Mesenchymal stem cell (in vitro differentiated cells and primary cell): Measurements from ENCODE around the gene HMGCL.

ENCODE experiments used
- DNase-seq: peaks from one replicate; pipeline ENCODE4 v3.0.0-alpha.2; 2013
- H2AFZ ChIP-seq: one replicate; pipeline ENCODE4 v1.6.1; 2013; ENCODE audit warnings: low read depth, mild to moderate bottlenecking, control low read depth, inconsistent platforms, low read length, moderate library complexity
- H2AK5ac ChIP-seq: 2 replicates; pipeline ENCODE4 v1.6.1; 2013; ENCODE audit warnings: low read length, moderate library complexity, mild to moderate bottlenecking, inconsistent platforms; ENCODE audit not compliant: severe bottlenecking
- H2BK120ac ChIP-seq: one replicate; pipeline ENCODE4 v1.6.1; 2013; ENCODE audit warnings: low read depth, mild to moderate bottlenecking, inconsistent platforms, low read length, moderate library complexity
- H2BK12ac ChIP-seq, 2 experiments: one replicate each; pipeline ENCODE4 v1.6.1; 2013; ENCODE audit warnings: inconsistent platforms in 2 of 2, low read length in 2 of 2, mild to moderate bottlenecking in 2 of 2, moderate library complexity in 2 of 2, control low read depth in 1 of 2
- H2BK15ac ChIP-seq: one replicate; pipeline ENCODE4 v1.6.1; 2013; ENCODE audit warnings: mild to moderate bottlenecking, low read depth, inconsistent platforms; ENCODE audit not compliant: poor library complexity, severe bottlenecking
- H2BK5ac ChIP-seq: 2 replicates; pipeline ENCODE4 v1.6.1; 2013; ENCODE audit warnings: low read depth, mild to moderate bottlenecking, low read length, control low read depth, inconsistent platforms; ENCODE audit not compliant: poor library complexity, severe bottlenecking
- H3K14ac ChIP-seq, 2 experiments: one replicate each; pipeline ENCODE4 v1.6.1; 2013; ENCODE audit warnings: inconsistent platforms in 2 of 2, low read length in 2 of 2, control low read depth in 1 of 2, mild to moderate bottlenecking in 1 of 2, moderate library complexity in 1 of 2
- H3K18ac ChIP-seq, 2 experiments: one replicate each; pipeline ENCODE4 v1.6.1; 2013; ENCODE audit warnings: inconsistent platforms in 2 of 2, low read length in 2 of 2, control low read depth in 1 of 2, low read depth in 1 of 2, mild to moderate bottlenecking in 1 of 2
- H3K23ac ChIP-seq, 2 experiments: one replicate each; pipeline ENCODE4 v1.6.1; 2013; ENCODE audit warnings: inconsistent platforms in 2 of 2, low read length in 2 of 2, mild to moderate bottlenecking in 2 of 2, moderate library complexity in 2 of 2, control low read depth in 1 of 2
- H3K27ac ChIP-seq: 2 replicates; pipeline ENCODE4 v1.5.1; 2013; ENCODE audit warnings: mild to moderate bottlenecking, moderate library complexity, low read length, control low read depth, inconsistent platforms; ENCODE audit not compliant: poor library complexity, severe bottlenecking
- H3K27me3 ChIP-seq, 2 experiments: 2 replicates each; pipeline versions ENCODE4 v1.6.1 to v1.7.0; 2013; ENCODE audit warnings: low read length in 2 of 2, mild to moderate bottlenecking in 2 of 2, moderate library complexity in 2 of 2, control low read depth in 1 of 2, inconsistent platforms in 1 of 2; ENCODE audit not compliant: control insufficient read depth in 1 of 2, insufficient read depth in 1 of 2
- H3K36me3 ChIP-seq, 2 experiments: 2 replicates each; pipeline versions ENCODE4 v1.6.1 to v1.7.0; 2013; ENCODE audit warnings: low read length in 2 of 2, control low read depth in 1 of 2, inconsistent platforms in 1 of 2, low read depth in 1 of 2, mild to moderate bottlenecking in 1 of 2; ENCODE audit not compliant: insufficient read depth in 2 of 2, control insufficient read depth in 1 of 2
- H3K4ac ChIP-seq, 2 experiments: one replicate each; pipeline ENCODE4 v1.6.1; 2013; ENCODE audit warnings: inconsistent platforms in 2 of 2, low read length in 2 of 2, mild to moderate bottlenecking in 2 of 2, moderate library complexity in 2 of 2, control low read depth in 1 of 2, low read depth in 1 of 2
- H3K4me1 ChIP-seq: 2 replicates; pipeline ENCODE4 v1.6.1; 2013; ENCODE audit warnings: low read depth, low read length, control low read depth; ENCODE audit not compliant: control insufficient read depth, insufficient read depth
- H3K4me2 ChIP-seq: 2 replicates; pipeline ENCODE4 v1.6.1; 2013; ENCODE audit warnings: low read length, mild to moderate bottlenecking, inconsistent platforms; ENCODE audit not compliant: poor library complexity, severe bottlenecking
- H3K4me3 ChIP-seq, 2 experiments: 2 replicates each; pipeline versions ENCODE4 v1.5.1 to v1.7.0; 2013; ENCODE audit warnings: low read length in 2 of 2, mild to moderate bottlenecking in 2 of 2, control low read depth in 1 of 2, low read depth in 1 of 2; ENCODE audit not compliant: insufficient read depth in 1 of 2
- H3K79me1 ChIP-seq: replicated peaks from 2 replicates; pipeline ENCODE4 v1.6.1; 2013; ENCODE audit warnings: mild to moderate bottlenecking, control low read depth, low read length, inconsistent platforms; ENCODE audit not compliant: poor library complexity, severe bottlenecking
- H3K9ac ChIP-seq: 2 replicates; pipeline ENCODE4 v1.7.0; 2013; ENCODE audit warnings: mild to moderate bottlenecking, low read length, moderate library complexity
- H3K9me3 ChIP-seq: 2 replicates; pipeline ENCODE4 v1.7.0; 2013; ENCODE audit warnings: mild to moderate bottlenecking, low read length; ENCODE audit not compliant: control insufficient read depth
- H4K8ac ChIP-seq: one replicate; pipeline ENCODE4 v1.6.1; 2013; ENCODE audit warnings: inconsistent platforms, mild to moderate bottlenecking, low read length, moderate library complexity
- H4K91ac ChIP-seq: one replicate; pipeline ENCODE4 v1.6.1; 2013; ENCODE audit warnings: mild to moderate bottlenecking, low read length, inconsistent platforms
- WGBS: methylation state at CpG from one replicate; pipeline ENCODE4 v1.1.7; 2013; ENCODE audit warnings: mixed read lengths; 5-methylcytosine and 5-hydroxymethylcytosine counted together

Gene HMGCL

DNA sequence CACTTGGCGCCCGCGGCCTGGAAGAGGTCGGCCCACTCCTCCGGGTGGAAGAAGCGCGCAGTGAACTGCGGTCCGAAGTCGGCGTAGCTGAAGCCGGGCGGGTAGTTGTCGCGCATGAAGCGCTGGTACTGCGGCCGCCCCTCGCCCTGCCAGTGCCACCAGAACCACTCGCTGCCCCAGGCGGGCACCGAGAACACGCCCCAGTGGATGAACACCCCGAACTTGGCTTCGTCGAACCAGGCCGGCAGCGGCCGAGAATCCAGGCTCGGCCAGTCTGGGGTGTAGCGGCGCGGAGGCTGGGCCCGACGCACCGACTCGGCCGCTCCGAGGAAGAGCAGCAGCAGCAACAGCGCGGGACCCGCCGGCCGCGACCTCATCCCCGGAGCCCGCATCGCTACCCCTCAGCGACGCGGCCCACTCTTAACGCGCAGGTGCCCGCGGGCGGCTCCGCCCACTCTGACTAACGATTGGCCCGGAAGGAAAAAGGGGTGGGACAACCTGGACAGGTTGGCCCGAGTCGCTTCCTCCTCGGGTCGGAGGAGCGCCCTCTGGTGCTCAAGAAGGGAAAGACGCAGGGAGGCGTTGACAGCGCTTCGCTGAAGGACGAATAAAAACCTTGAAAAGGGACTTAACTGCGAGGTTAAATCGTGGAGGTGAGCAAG lies 42.8 kb upstream of the HMGCL start, which contains the start of gene FUCA1:
Gene FUCA1 (minus strand): TSS at position 396 of the 662 bp plus-strand sequence. CDS start 4 bp downstream, at position 392.
- H3K4me1 ChIP-seq, result peaks cover 17% of the 10 kb centered on the region
- WGBS, result 2% methylated on average over 71 of the region's 71 CpGs

DNA sequence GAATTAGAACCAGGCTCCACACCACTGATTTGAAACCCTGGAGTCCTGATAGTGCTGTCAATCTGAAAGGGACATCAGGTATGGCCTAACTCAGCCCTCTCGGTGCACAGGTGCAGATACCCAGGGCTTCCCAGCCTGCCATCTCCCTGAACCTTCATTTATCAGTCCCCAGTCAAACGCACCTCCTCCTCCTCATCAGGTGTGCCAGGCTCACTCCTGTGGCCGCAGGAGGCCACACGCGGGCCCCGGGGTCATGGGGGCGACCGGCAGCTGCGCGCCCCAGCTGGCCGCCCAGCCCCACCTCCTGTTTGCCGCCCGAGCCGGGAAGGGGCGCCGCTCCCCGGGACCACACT lies 42.3 kb upstream of the HMGCL start:
- H2BK12ac ChIP-seq, result no peak overlapping the region
- no peak overlapping the region for H2BK5ac ChIP-seq
- peak overlapping the region in 1 of 2 experiments; percentile 76 for H3K14ac ChIP-seq
- no peak for DNase-seq
- H3K4me3 ChIP-seq, result peak overlapping the region; percentile 86 to 89
- peak overlapping the region; percentile 95 for H2AFZ ChIP-seq
- H2BK120ac ChIP-seq, result no peak overlapping the region
- peaks cover 9% of the 10 kb centered on the region for H3K79me1 ChIP-seq
- peaks cover 0 to 20% of the 10 kb centered on the region in 2 experiments for H3K27me3 ChIP-seq
- no peak overlapping the region for H2BK15ac ChIP-seq
- no peaks in the 10 kb centered on the region for H3K9me3 ChIP-seq
- H3K36me3 ChIP-seq, result peaks cover 0 to 11% of the 10 kb centered on the region in 2 experiments
- H3K4me2 ChIP-seq, result peak overlapping the region; percentile 96
- H3K23ac ChIP-seq, result peak overlapping the region in 1 of 2 experiments; percentile 72
- H2AK5ac ChIP-seq, result no peak overlapping the region
- H4K8ac ChIP-seq, result peak overlapping the region; percentile 69
- no peak overlapping the region for H3K4ac ChIP-seq
- no peak overlapping the region for H3K27ac ChIP-seq
- WGBS, result 3% methylated on average over 17 of the region's 17 CpGs
- H3K4me1 ChIP-seq, result peaks cover 17% of the 10 kb centered on the region
- H4K91ac ChIP-seq, result no peak overlapping the region
- H3K9ac ChIP-seq, result peak overlapping the region; percentile 83
- H3K18ac ChIP-seq, result no peak overlapping the region

More for the DNA sequence above, 42.8 kb upstream of the HMGCL start, which contains the start of gene FUCA1:
- no peaks in the 10 kb centered on the region for H3K9me3 ChIP-seq
- no peak within 1 kb of the TSS for H2BK12ac ChIP-seq
- DNase-seq, result peak; percentile 86
- H2BK15ac ChIP-seq, result no peak within 1 kb of the TSS
- no peak within 1 kb of the TSS for H2BK120ac ChIP-seq
- no peak within 1 kb of the TSS for H3K27ac ChIP-seq
- peak within 1 kb of the TSS; percentile 95 for H2AFZ ChIP-seq
- H3K4me3 ChIP-seq, result peak within 1 kb of the TSS; percentile 86 to 89
- H3K79me1 ChIP-seq, result peaks cover 9% of the 10 kb centered on the region
- H3K4ac ChIP-seq, result no peak within 1 kb of the TSS
- no peak within 1 kb of the TSS for H4K91ac ChIP-seq
- H3K4me2 ChIP-seq, result peak within 1 kb of the TSS; percentile 96
- peak within 1 kb of the TSS in 1 of 2 experiments; percentile 76 for H3K14ac ChIP-seq
- H3K27me3 ChIP-seq, result peaks cover 0 to 20% of the 10 kb centered on the region in 2 experiments
- no peak within 1 kb of the TSS for H2AK5ac ChIP-seq
- H2BK5ac ChIP-seq, result no peak within 1 kb of the TSS
- H3K36me3 ChIP-seq, result peaks cover 0 to 6% of the 10 kb centered on the region in 2 experiments
- H3K18ac ChIP-seq, result no peak within 1 kb of the TSS
- peak within 1 kb of the TSS; percentile 83 for H3K9ac ChIP-seq
- H3K23ac ChIP-seq, result peak within 1 kb of the TSS in 1 of 2 experiments; percentile 72
- peak within 1 kb of the TSS; percentile 69 for H4K8ac ChIP-seq

DNA sequence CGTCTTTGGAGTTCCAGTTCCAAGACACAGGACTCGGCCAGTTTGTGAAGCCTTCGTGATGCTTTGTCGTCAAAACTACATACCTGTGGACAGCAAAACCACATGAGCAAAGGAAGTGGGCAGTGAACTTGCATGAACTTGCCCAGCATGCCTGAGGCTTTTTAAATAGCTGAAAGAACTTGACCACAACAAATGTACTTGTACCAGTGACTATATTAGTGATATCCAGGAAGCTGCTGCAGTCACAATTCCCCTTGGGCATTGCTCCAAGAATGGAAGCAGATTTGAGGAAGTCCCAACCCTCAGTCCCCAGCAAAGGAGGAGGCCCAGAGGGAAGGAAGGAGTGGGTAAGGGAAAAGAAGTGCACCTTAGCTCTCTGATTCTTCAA lies 40.3 kb upstream of the HMGCL start:
- Histone ChIP-seq H3K9ac (no peak overlapping the region), H2AK5ac (no peak overlapping the region), H3K14ac (no peak overlapping the region), H3K27ac (peak overlapping the region; percentile 2), H2BK12ac (no peak overlapping the region), H3K4me2 (no peak overlapping the region), H2BK5ac (no peak overlapping the region), H3K9me3 (no peaks in the 10 kb centered on the region), H3K23ac (no peak overlapping the region), H2BK120ac (no peak overlapping the region), H4K91ac (no peak overlapping the region), H3K4ac (no peak overlapping the region), H3K36me3 (peaks cover 4 to 18% of the 10 kb centered on the region in 2 experiments), H3K4me3 (no peak overlapping the region), H3K18ac (no peak overlapping the region), H2AFZ (no peak overlapping the region), H4K8ac (no peak overlapping the region), H3K27me3 (peaks cover 0 to 16% of the 10 kb centered on the region in 2 experiments), H2BK15ac (no peak overlapping the region), H3K79me1 (peaks cover 9% of the 10 kb centered on the region), H3K4me1 (peaks cover 17% of the 10 kb centered on the region)
- DNase-seq, result no peak
- 90% methylated on average over 4 of the region's 4 CpGs for WGBS

DNA sequence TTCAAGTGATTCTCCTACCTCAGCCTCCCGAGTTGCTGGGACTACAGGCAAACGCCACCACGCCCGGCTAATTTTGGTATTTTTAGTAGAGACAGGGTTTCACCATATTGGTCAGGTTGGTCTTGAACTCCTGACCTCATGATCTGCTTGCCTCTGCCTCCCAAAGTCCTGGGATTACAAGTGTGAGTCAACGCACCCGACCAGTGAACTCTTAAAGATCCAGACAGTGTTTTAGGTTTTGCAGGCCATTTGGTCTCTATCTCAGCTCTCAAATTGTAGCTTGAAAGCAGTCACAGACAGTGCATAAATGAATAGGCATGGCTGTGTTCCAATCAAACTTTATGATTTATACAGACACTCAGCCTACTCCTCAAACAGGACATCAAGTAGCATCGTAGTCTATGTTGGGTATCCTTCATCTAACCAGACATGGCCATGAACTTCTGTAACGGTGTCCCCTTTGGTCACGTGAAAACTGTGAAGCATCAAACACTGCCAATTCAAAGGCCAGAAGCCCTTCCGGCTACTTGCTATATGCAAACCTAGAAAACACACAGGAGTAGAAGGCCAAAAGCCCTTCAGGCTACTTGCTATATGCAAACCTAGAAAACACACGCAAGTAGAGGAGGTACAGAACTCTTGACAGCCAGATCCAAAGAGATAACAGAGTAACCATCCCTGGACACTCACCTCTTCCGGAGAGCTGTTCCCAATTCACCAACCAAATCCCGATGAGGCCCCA lies 39.7 kb upstream of the HMGCL start:
- peaks cover 0 to 16% of the 10 kb centered on the region in 2 experiments for H3K27me3 ChIP-seq

More for the DNA sequence above, 39.7 kb upstream of the HMGCL start:
- peaks cover 4 to 18% of the 10 kb centered on the region in 2 experiments for H3K36me3 ChIP-seq
- peaks cover 9% of the 10 kb centered on the region for H3K79me1 ChIP-seq
- H2BK5ac ChIP-seq, result no peak overlapping the region
- no peak overlapping the region for H3K9ac ChIP-seq
- no peak overlapping the region for H2AFZ ChIP-seq
- H2BK15ac ChIP-seq, result no peak overlapping the region
- H3K4me3 ChIP-seq, result no peak overlapping the region
- H4K8ac ChIP-seq, result no peak overlapping the region
- H3K4me2 ChIP-seq, result no peak overlapping the region
- no peak overlapping the region for H2BK120ac ChIP-seq
- no peak overlapping the region for H4K91ac ChIP-seq
- no peaks in the 10 kb centered on the region for H3K9me3 ChIP-seq
- H2BK12ac ChIP-seq, result no peak overlapping the region
- no peak overlapping the region for H3K18ac ChIP-seq
- no peak overlapping the region for H2AK5ac ChIP-seq
- H3K4ac ChIP-seq, result no peak overlapping the region
- no peak overlapping the region for H3K27ac ChIP-seq
- H3K23ac ChIP-seq, result no peak overlapping the region
- DNase-seq, result no peak
- 89% methylated on average over 13 of the region's 13 CpGs for WGBS
- H3K14ac ChIP-seq, result no peak overlapping the region
- H3K4me1 ChIP-seq, result peaks cover 17% of the 10 kb centered on the region
